HCT116 (cell line): ENCODE measurements around the gene BSND. TPM values are rescaled to one million over a fixed set of nuclear protein-coding genes. Genes with fewer than 3 reads are reported as not detected.

Source experiments
- ATAC-seq: fragments of 200-7000 bp; cut with Tn5 transposase; 2 replicates; pipeline ENCODE4 v1.9.1; 2020; ENCODE audit warnings: mild to moderate bottlenecking, moderate library complexity
- BruUV-seq: library from RNA; stranded (reverse); fragments of 400-500 nt; replicated peaks from 2 replicates; lab custom pipeline; 2021; lab: Mats Ljungman, UMichigan
- CTCF ChIA-PET: fragments of 300-600 bp; sonication (Branson Sonifier 250); formaldehyde crosslinking; loops from one replicate; lab custom pipeline; 2021; ENCODE audit warnings: antibody characterized with exemption; lab: Charles Lee
- POLR2A ChIA-PET: fragments of 300-600, 350-600 bp; sonication (Branson Sonifier 250); formaldehyde crosslinking; loops from one replicate; lab custom pipeline; 2021; ENCODE audit warnings: antibody characterized with exemption; lab: Charles Lee
- RAD21 ChIA-PET, 2 experiments: fragments of 300-600 bp; sonication (Branson Sonifier 250); formaldehyde crosslinking; loops; one replicate each; lab custom pipeline; 2023; ENCODE audit warnings: low total read pairs in 2 of 2; ENCODE audit not compliant: uncharacterized antibody in 2 of 2, unreplicated experiment in 2 of 2, low non-redundant PET in 1 of 2; lab: Charles Lee
- DNase-seq: peaks from one replicate; pipeline ENCODE4 v3.0.0-alpha.2; 2010; ENCODE audit warnings: low read depth, low spot score
- H2AFZ ChIP-seq: fragments of 200-600 bp; shearing (Covaris generic), sonication (generic); 2 replicates; pipeline ENCODE4 v1.6.1; 2017; ENCODE audit warnings: low read depth, mixed run types, mixed read lengths, antibody characterized with exemption, low read length; ENCODE audit not compliant: poor library complexity, severe bottlenecking
- H3K27ac ChIP-seq: 2 replicates; pipeline ENCODE4 v1.5.1; 2012; ENCODE audit warnings: low read depth, low read length
- H3K27me3 ChIP-seq: fragments of 200-600 bp; sonication (generic); 2 replicates; pipeline ENCODE4 v1.6.1; 2016; ENCODE audit warnings: mixed run types, low read length, mixed read lengths; ENCODE audit not compliant: insufficient read depth
- H3K36me3 ChIP-seq, 2 experiments: fragments of 200-500 bp in 1 of 2; fragments of 200-600 bp in 1 of 2; sonication (Bioruptor generic) in 1 of 2; sonication (generic) in 1 of 2; 2 replicates each; pipeline versions ENCODE4 v1.5.1 to v1.6.1; 2014 to 2016; ENCODE audit warnings: low read length in 2 of 2, inconsistent platforms in 1 of 2, mixed read lengths in 1 of 2, mixed run types in 1 of 2; ENCODE audit not compliant: insufficient read depth in 2 of 2, control insufficient read depth in 1 of 2
- H3K4me1 ChIP-seq, 2 experiments: fragments of 200-600 bp in 1 of 2; sonication (generic) in 1 of 2; 2 replicates each; pipeline versions ENCODE4 v1.5.1 to v1.6.1; 2012 to 2017; ENCODE audit warnings: low read length in 2 of 2, inconsistent platforms in 1 of 2, mild to moderate bottlenecking in 1 of 2, mixed read lengths in 1 of 2, mixed run types in 1 of 2, moderate library complexity in 1 of 2; ENCODE audit not compliant: insufficient read depth in 2 of 2, control insufficient read depth in 1 of 2
- H3K4me2 ChIP-seq: fragments of 200-600 bp; sonication (generic); 2 replicates; pipeline ENCODE4 v1.6.1; 2017; ENCODE audit warnings: mixed run types, low read length, mixed read lengths
- H3K4me3 ChIP-seq, 2 experiments: fragments of 200-600 bp in 1 of 2; sonication (generic) in 1 of 2; replicated peaks in 1 of 2; 2 replicates each; pipeline ENCODE4 v1.5.1; 2011 to 2016; ENCODE audit warnings: low read length in 2 of 2, control low read depth in 1 of 2, low read depth in 1 of 2, mild to moderate bottlenecking in 1 of 2, mixed read lengths in 1 of 2, mixed run types in 1 of 2
- H3K79me2 ChIP-seq: fragments of 200-600 bp; sonication (generic); 2 replicates; pipeline ENCODE4 v1.6.1; 2017; ENCODE audit warnings: mild to moderate bottlenecking, mixed run types, low read length, moderate library complexity, mixed read lengths; ENCODE audit not compliant: insufficient read depth
- H3K9ac ChIP-seq: fragments of 200-600 bp; sonication (generic); 2 replicates; pipeline ENCODE4 v1.6.1; 2016; ENCODE audit warnings: low read length, mixed read lengths
- H3K9me2 ChIP-seq: fragments of 200-600 bp; sonication (generic), shearing (Covaris generic); 2 replicates; pipeline ENCODE4 v1.6.1; 2017; ENCODE audit warnings: mixed run types, mild to moderate bottlenecking, moderate library complexity; ENCODE audit not compliant: insufficient read depth
- H3K9me3 ChIP-seq, 2 experiments: fragments of 200-500 bp in 1 of 2; fragments of 200-600 bp in 1 of 2; sonication (Bioruptor generic) in 1 of 2; sonication (generic) in 1 of 2; 2 replicates each; pipeline ENCODE4 v1.6.1; 2014 to 2017; ENCODE audit warnings: low read length in 2 of 2, mixed read lengths in 2 of 2, inconsistent platforms in 1 of 2, low read depth in 1 of 2, mild to moderate bottlenecking in 1 of 2, mixed run types in 1 of 2, moderate library complexity in 1 of 2; ENCODE audit not compliant: control insufficient read depth in 1 of 2, insufficient read depth in 1 of 2
- H4K20me1 ChIP-seq: fragments of 200-600 bp; sonication (generic), shearing (Covaris generic); 2 replicates; pipeline ENCODE4 v1.6.1; 2017; ENCODE audit warnings: mixed run types, mild to moderate bottlenecking, moderate library complexity; ENCODE audit not compliant: insufficient read depth
- CBX3 ChIP-seq: IDR thresholded peaks from 2 replicates; pipeline ENCODE4 v1.6.1; 2012; ENCODE audit warnings: low read depth
- EZH2 ChIP-seq: fragments of 200-600 bp; sonication (generic); IDR thresholded peaks from 2 replicates; pipeline ENCODE4 v1.6.1; 2017; ENCODE audit warnings: antibody characterized with exemption, mixed run types
- FOSL1 ChIP-seq: IDR thresholded peaks from 2 replicates; pipeline ENCODE4 v1.6.1; 2012; ENCODE audit warnings: low read depth
- JUND ChIP-seq: IDR thresholded peaks from 2 replicates; pipeline ENCODE4 v1.6.1; 2012
- POLR2AphosphoS5 ChIP-seq: IDR thresholded peaks from 2 replicates; pipeline ENCODE4 v1.6.1; 2011; ENCODE audit warnings: mild to moderate bottlenecking, low read depth, low read length, moderate library complexity
- SIN3A ChIP-seq: IDR thresholded peaks from 2 replicates; pipeline ENCODE4 v1.6.1; 2012; ENCODE audit warnings: low read depth
- TCF7L2 ChIP-seq: IDR thresholded peaks from 2 replicates; pipeline ENCODE4 v1.7.0; 2011; ENCODE audit warnings: borderline replicate concordance, inconsistent platforms; ENCODE audit not compliant: insufficient read depth, insufficient read length; ENCODE audit errors: extremely low read depth
- ZNF274 ChIP-seq: fragments of 200-500 bp; sonication (Bioruptor generic); IDR thresholded peaks from 2 replicates; pipeline ENCODE4 v1.6.1; 2014; ENCODE audit warnings: mild to moderate bottlenecking, low read depth, low read length, inconsistent platforms
- intact Hi-C: fragments of 100-400 bp; cut with micrococcal nuclease; formaldehyde crosslinking; loops from 2 replicates; pipeline ENCODE4 v1.10.0; 2022
- total RNA-seq: library from RNA; stranded (reverse); gene quantifications from one replicate; pipeline ENCODE4 v1.2.1, GENCODE V29; 2021; ENCODE audit not compliant: unreplicated experiment
- TF ChIP-seq, protein P1 (sequence below): IDR thresholded peaks from 2 replicates; pipeline ENCODE4 v1.6.1; 2012; ENCODE audit warnings: low read depth
- TF ChIP-seq, protein P2 (sequence below): IDR thresholded peaks from 2 replicates; pipeline ENCODE4 v1.6.1; 2011; ENCODE audit warnings: mild to moderate bottlenecking, low read length, moderate library complexity; ENCODE audit not compliant: insufficient replicate concordance; ENCODE audit errors: extremely low read depth

Gene BSND
- total RNA-seq, 1 experiment from 2014 or later, result not detected

DNA sequence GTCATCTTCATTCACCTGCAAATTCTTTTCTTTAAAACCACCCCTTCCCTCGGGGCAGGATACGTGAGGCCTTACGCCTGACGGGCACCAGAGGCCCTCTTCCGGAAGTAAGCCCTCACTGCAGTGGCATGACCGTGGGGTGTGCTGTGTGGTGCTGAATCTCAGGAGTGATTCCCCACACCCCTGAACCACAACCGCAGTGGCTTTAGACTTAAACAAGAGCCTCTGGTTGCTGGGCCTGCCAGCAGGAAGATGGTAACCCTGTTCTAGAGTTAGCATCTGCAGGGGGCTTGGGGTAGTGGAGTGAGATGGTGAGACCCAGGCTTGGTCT lies 12.1 kb downstream of the BSND start:
- Histone ChIP-seq H3K9me3 (no peaks in the 10 kb centered on the region), H2AFZ (no peak overlapping the region), H3K9me2 (no peaks in the 10 kb centered on the region), H3K79me2 (no peaks in the 10 kb centered on the region), H3K36me3 (no peaks in the 10 kb centered on the region), H4K20me1 (no peaks in the 10 kb centered on the region)
- CTCF ChIA-PET, result no interaction called here
- no peak for ATAC-seq
- DNase-seq, result no peak
- RAD21 ChIA-PET, result no interaction called here
- no peak for TF ChIP-seq POLR2AphosphoS5
- TF ChIP-seq FOSL1, result no peak
- no peak for TF ChIP-seq CBX3
- no peak for TF ChIP-seq TCF7L2
- TF ChIP-seq, protein P1, sequence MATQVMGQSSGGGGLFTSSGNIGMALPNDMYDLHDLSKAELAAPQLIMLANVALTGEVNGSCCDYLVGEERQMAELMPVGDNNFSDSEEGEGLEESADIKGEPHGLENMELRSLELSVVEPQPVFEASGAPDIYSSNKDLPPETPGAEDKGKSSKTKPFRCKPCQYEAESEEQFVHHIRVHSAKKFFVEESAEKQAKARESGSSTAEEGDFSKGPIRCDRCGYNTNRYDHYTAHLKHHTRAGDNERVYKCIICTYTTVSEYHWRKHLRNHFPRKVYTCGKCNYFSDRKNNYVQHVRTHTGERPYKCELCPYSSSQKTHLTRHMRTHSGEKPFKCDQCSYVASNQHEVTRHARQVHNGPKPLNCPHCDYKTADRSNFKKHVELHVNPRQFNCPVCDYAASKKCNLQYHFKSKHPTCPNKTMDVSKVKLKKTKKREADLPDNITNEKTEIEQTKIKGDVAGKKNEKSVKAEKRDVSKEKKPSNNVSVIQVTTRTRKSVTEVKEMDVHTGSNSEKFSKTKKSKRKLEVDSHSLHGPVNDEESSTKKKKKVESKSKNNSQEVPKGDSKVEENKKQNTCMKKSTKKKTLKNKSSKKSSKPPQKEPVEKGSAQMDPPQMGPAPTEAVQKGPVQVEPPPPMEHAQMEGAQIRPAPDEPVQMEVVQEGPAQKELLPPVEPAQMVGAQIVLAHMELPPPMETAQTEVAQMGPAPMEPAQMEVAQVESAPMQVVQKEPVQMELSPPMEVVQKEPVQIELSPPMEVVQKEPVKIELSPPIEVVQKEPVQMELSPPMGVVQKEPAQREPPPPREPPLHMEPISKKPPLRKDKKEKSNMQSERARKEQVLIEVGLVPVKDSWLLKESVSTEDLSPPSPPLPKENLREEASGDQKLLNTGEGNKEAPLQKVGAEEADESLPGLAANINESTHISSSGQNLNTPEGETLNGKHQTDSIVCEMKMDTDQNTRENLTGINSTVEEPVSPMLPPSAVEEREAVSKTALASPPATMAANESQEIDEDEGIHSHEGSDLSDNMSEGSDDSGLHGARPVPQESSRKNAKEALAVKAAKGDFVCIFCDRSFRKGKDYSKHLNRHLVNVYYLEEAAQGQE, result no peak
- no peak for TF ChIP-seq JUND
- TF ChIP-seq ZNF274, result no peak
- TF ChIP-seq SIN3A, result no peak
- TF ChIP-seq, protein P2, sequence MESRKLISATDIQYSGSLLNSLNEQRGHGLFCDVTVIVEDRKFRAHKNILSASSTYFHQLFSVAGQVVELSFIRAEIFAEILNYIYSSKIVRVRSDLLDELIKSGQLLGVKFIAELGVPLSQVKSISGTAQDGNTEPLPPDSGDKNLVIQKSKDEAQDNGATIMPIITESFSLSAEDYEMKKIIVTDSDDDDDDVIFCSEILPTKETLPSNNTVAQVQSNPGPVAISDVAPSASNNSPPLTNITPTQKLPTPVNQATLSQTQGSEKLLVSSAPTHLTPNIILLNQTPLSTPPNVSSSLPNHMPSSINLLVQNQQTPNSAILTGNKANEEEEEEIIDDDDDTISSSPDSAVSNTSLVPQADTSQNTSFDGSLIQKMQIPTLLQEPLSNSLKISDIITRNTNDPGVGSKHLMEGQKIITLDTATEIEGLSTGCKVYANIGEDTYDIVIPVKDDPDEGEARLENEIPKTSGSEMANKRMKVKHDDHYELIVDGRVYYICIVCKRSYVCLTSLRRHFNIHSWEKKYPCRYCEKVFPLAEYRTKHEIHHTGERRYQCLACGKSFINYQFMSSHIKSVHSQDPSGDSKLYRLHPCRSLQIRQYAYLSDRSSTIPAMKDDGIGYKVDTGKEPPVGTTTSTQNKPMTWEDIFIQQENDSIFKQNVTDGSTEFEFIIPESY, result no peak
- TF ChIP-seq EZH2, result no peak
- TF ChIP-seq, all 23 proteins: peak for 0
- Histone ChIP-seq H3K9ac (no peak overlapping the region), H3K27me3 (peaks cover 12% of the 10 kb centered on the region; the same call in 1 of the 2 replicates), H3K4me1 (peaks cover 0 to 6% of the 10 kb centered on the region in 2 experiments; a peak in 1 of 4 replicates), H3K4me3 (no peak overlapping the region), H3K4me2 (no peak overlapping the region), H3K27ac (no peak overlapping the region)
- POLR2A ChIA-PET, result no interaction called here
- BruUV-seq, result no TSS peak
- intact Hi-C loops, result no loop called here
